Activated naive CD4-positive, alpha-beta T cell treated with anti-CD3 and anti-CD28 coated beads, Interleukin-2, amount 10 ng/mL, durations not matched to agents 7 days and 5 days (primary cell): ENCODE measurements around the gene ZDHHC3.

Experiments
- CTCF ChIA-PET: fragments of 350-600 bp; sonication (Branson Sonifier 250); formaldehyde crosslinking; loops from one replicate; lab custom pipeline; 2021; ENCODE audit warnings: antibody characterized with exemption; lab: Charles Lee
- DNase-seq: peaks from one replicate; pipeline ENCODE4 v3.0.0-alpha.2; 2020
- H3K27ac Mint-ChIP-seq: one replicate; pipeline ENCODE4 v1.8.0; 2021; ENCODE audit warnings: mild to moderate bottlenecking, moderate library complexity, mixed read lengths
- H3K27me3 Mint-ChIP-seq: one replicate; pipeline ENCODE4 v1.8.0; 2021; ENCODE audit warnings: mild to moderate bottlenecking, mixed read lengths
- H3K36me3 Mint-ChIP-seq: one replicate; pipeline ENCODE4 v1.8.0; 2021; ENCODE audit warnings: mixed read lengths
- H3K4me1 Mint-ChIP-seq: one replicate; pipeline ENCODE4 v1.8.0; 2021; ENCODE audit warnings: mixed read lengths
- H3K4me3 Mint-ChIP-seq: one replicate; pipeline ENCODE4 v1.8.0; 2021; ENCODE audit warnings: mild to moderate bottlenecking, moderate library complexity, mixed read lengths
- H3K9me3 Mint-ChIP-seq: one replicate; pipeline ENCODE4 v1.8.0; 2021; ENCODE audit warnings: mixed read lengths

ZDHHC3 gene

GRCh38 chr3:44902628-44903027 lies 73.3 kb downstream of the ZDHHC3 start:
- CTCF ChIA-PET = no interaction called here

GRCh38 chr3:44899683-44900367 lies 76.1 kb downstream of the ZDHHC3 start:
- Mint-ChIP-seq H3K27ac (no peak overlapping the region), H3K4me1 (no peaks in the 10 kb centered on the region), H3K4me3 (no peak overlapping the region), H3K27me3 (peaks cover 20% of the 10 kb centered on the region), H3K36me3 (no peaks in the 10 kb centered on the region), H3K9me3 (no peaks in the 10 kb centered on the region)
- CTCF ChIA-PET = no interaction called here
- no peak for DNase-seq

More at GRCh38 chr3:44902628-44903027, 73.3 kb downstream of the ZDHHC3 start:
- Mint-ChIP-seq H3K27me3 (peaks cover 35% of the 10 kb centered on the region), H3K4me1 (no peaks in the 10 kb centered on the region), H3K4me3 (no peak overlapping the region), H3K9me3 (no peaks in the 10 kb centered on the region), H3K27ac (no peak overlapping the region), H3K36me3 (no peaks in the 10 kb centered on the region)
- DNase-seq = no peak

GRCh38 chr3:44896440-44896839 lies 79.5 kb downstream of the ZDHHC3 start:
- H3K9me3 Mint-ChIP-seq = no peaks in the 10 kb centered on the region
- DNase-seq = no peak
- CTCF ChIA-PET = interaction anchor here (0.6 kb wide), 1 partner anchor 522 kb away, joined by 3 read pairs; no protein-coding TSS in a partner anchor
- H3K27ac Mint-ChIP-seq = no peak overlapping the region
- H3K4me1 Mint-ChIP-seq = no peaks in the 10 kb centered on the region
- H3K27me3 Mint-ChIP-seq = peaks cover 14% of the 10 kb centered on the region
- no peaks in the 10 kb centered on the region for H3K36me3 Mint-ChIP-seq
- H3K4me3 Mint-ChIP-seq = no peak overlapping the region

GRCh38 chr3:44894485-44894884 lies 81.5 kb downstream of the ZDHHC3 start:
- Mint-ChIP-seq H3K27me3 (peaks cover 9% of the 10 kb centered on the region), H3K4me1 (no peaks in the 10 kb centered on the region), H3K9me3 (no peaks in the 10 kb centered on the region), H3K36me3 (no peaks in the 10 kb centered on the region), H3K27ac (no peak overlapping the region), H3K4me3 (no peak overlapping the region)
- CTCF ChIA-PET = no interaction called here
- no peak for DNase-seq

GRCh38 chr3:44893097-44893496 lies 82.9 kb downstream of the ZDHHC3 start:
- Mint-ChIP-seq H3K4me1 (no peaks in the 10 kb centered on the region), H3K4me3 (no peak overlapping the region), H3K27ac (no peak overlapping the region), H3K9me3 (no peaks in the 10 kb centered on the region), H3K27me3 (peaks cover 4% of the 10 kb centered on the region), H3K36me3 (no peaks in the 10 kb centered on the region)
- DNase-seq = no peak
- CTCF ChIA-PET = no interaction called here

DNA sequence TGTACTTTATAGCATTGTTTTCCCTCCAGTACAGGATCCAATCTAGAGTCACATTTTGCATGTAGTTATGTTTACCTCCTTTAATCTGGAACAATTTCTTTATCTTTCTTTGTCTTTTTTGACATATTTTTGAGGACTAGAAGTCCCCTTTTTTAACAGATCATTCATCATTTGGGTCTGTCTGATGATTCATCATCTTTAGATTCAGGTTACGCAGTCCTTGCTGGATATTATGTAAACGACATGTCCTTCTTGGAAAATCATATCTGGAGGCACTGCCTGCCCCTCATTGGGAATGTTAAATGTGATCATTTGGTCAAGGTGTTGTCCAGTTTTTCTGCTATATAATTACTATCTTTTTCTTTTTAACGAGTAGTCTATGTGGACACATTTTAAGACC lies 83.3 kb downstream of the ZDHHC3 start:
- DNase-seq = no peak
- Mint-ChIP-seq H3K4me3 (no peak overlapping the region), H3K27me3 (peaks cover 4% of the 10 kb centered on the region), H3K4me1 (no peaks in the 10 kb centered on the region), H3K36me3 (no peaks in the 10 kb centered on the region), H3K27ac (no peak overlapping the region), H3K9me3 (no peaks in the 10 kb centered on the region)
- CTCF ChIA-PET = no interaction called here

GRCh38 chr3:44890852-44891251 lies 85.1 kb downstream of the ZDHHC3 start:
- H3K27ac Mint-ChIP-seq = no peak overlapping the region
- no peak for DNase-seq
- no peaks in the 10 kb centered on the region for H3K36me3 Mint-ChIP-seq
- no peaks in the 10 kb centered on the region for H3K9me3 Mint-ChIP-seq
- H3K4me3 Mint-ChIP-seq = no peak overlapping the region
- CTCF ChIA-PET = no interaction called here
- peaks cover 4% of the 10 kb centered on the region for H3K27me3 Mint-ChIP-seq
- no peaks in the 10 kb centered on the region for H3K4me1 Mint-ChIP-seq

DNA sequence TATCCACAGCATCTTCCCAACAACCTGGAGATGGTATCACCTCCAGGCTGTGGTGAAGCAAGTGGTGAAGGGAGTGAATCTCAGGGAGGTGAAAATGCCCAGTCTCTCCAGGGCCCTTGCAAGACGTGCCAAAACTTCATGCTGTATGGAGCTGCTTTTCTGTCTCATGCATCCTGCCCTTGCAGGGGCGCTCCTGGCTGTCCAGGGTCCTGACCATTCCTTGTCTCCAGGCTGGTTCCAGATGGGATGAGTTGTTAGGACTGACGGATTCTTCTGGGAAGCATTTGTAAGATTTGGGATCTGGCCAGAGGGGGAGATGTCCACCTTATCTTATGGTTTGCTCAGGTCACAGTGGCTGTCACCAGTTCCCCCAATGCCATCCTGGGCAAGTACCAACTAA lies 85.7 kb downstream of the ZDHHC3 start:
- Mint-ChIP-seq H3K4me1 (no peaks in the 10 kb centered on the region), H3K27me3 (peaks cover 4% of the 10 kb centered on the region), H3K36me3 (no peaks in the 10 kb centered on the region), H3K27ac (no peak overlapping the region), H3K9me3 (no peaks in the 10 kb centered on the region), H3K4me3 (no peak overlapping the region)
- DNase-seq = no peak
- CTCF ChIA-PET = no interaction called here

DNA sequence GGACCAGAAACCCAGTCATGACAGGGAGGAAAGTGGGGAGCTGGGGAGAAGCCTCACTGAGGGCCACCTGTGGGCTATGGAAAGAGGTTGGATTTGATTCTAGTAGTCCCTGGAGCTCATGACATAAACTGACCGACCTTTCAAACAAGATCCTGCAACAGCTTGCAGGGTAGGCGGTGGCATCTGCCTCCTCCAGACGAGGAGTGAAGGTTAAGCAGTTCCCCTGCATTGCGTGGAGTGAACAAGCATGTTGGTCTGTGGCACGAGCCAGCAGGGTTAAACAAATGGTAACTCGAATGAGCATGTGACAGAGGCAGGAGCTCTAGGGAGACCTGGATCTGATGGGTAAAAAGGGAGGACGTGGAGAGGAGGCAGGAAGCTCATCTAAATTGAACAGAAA lies 88.9 kb downstream of the ZDHHC3 start:
- no peak overlapping the region for H3K27ac Mint-ChIP-seq
- no peaks in the 10 kb centered on the region for H3K9me3 Mint-ChIP-seq

GRCh38 chr3:44886561-44886960 lies 89.4 kb downstream of the ZDHHC3 start:
- CTCF ChIA-PET = no interaction called here
- Mint-ChIP-seq H3K4me1 (no peaks in the 10 kb centered on the region), H3K4me3 (no peak overlapping the region), H3K27ac (no peak overlapping the region), H3K9me3 (no peaks in the 10 kb centered on the region), H3K36me3 (no peaks in the 10 kb centered on the region), H3K27me3 (peaks cover 15% of the 10 kb centered on the region)
- no peak for DNase-seq

More for the DNA sequence above, 88.9 kb downstream of the ZDHHC3 start:
- Mint-ChIP-seq H3K36me3 (no peaks in the 10 kb centered on the region), H3K27me3 (peaks cover 13% of the 10 kb centered on the region), H3K4me3 (no peak overlapping the region), H3K4me1 (no peaks in the 10 kb centered on the region)
- no peak for DNase-seq
- CTCF ChIA-PET = interaction anchor here (0.7 kb wide), 1 partner anchor 23 kb away, joined by 3 read pairs; no protein-coding TSS in a partner anchor

DNA sequence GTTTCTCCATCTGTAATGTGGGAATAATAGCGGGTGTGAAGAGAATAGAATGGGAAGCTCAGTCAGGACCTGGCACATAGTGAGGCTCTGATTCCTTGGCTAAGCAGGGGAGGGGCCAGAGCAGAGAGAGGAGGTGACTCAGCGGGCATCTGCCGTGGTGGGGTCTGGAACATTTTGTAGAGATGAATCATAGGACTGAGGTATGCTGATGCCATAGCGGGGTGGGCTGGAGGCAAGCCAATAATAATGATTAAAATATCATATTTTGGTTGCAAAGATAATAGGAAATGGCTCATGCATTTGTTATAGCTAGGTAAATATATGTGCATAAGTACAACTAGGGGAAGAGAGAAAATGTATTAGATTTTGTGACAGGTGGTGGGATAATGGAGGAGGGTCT lies 90.4 kb downstream of the ZDHHC3 start:
- peaks cover 15% of the 10 kb centered on the region for H3K27me3 Mint-ChIP-seq
- DNase-seq = no peak
- no peaks in the 10 kb centered on the region for H3K9me3 Mint-ChIP-seq
- no peaks in the 10 kb centered on the region for H3K36me3 Mint-ChIP-seq
- H3K4me1 Mint-ChIP-seq = no peaks in the 10 kb centered on the region
- CTCF ChIA-PET = no interaction called here
- no peak overlapping the region for H3K4me3 Mint-ChIP-seq
- H3K27ac Mint-ChIP-seq = no peak overlapping the region

DNA sequence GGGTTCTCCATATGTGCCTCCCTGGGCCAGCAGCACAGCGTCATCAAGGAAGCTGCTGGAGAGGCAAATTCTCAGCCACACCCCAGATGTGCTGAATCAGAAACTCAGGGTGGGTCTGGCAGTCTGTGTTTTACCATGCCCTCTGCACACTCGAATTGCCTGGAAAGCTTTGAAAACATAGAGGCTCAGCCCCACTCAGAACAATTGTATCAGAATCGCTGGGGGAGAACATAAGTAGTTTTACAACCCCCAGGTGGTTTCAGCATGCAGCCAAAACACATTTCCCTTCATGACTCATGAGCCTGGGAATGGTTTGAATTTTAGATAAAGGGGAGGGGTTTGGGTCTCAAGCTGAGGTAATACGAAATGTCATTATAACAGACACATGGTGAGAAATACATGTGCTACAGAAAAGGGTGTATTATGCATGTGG lies 92.0 kb downstream of the ZDHHC3 start:
- H3K36me3 Mint-ChIP-seq = no peaks in the 10 kb centered on the region
- no peak overlapping the region for H3K4me3 Mint-ChIP-seq
- peaks cover 15% of the 10 kb centered on the region for H3K27me3 Mint-ChIP-seq
- H3K9me3 Mint-ChIP-seq = no peaks in the 10 kb centered on the region
- no peak overlapping the region for H3K27ac Mint-ChIP-seq
- H3K4me1 Mint-ChIP-seq = no peaks in the 10 kb centered on the region
- CTCF ChIA-PET = no interaction called here
- DNase-seq = no peak

DNA sequence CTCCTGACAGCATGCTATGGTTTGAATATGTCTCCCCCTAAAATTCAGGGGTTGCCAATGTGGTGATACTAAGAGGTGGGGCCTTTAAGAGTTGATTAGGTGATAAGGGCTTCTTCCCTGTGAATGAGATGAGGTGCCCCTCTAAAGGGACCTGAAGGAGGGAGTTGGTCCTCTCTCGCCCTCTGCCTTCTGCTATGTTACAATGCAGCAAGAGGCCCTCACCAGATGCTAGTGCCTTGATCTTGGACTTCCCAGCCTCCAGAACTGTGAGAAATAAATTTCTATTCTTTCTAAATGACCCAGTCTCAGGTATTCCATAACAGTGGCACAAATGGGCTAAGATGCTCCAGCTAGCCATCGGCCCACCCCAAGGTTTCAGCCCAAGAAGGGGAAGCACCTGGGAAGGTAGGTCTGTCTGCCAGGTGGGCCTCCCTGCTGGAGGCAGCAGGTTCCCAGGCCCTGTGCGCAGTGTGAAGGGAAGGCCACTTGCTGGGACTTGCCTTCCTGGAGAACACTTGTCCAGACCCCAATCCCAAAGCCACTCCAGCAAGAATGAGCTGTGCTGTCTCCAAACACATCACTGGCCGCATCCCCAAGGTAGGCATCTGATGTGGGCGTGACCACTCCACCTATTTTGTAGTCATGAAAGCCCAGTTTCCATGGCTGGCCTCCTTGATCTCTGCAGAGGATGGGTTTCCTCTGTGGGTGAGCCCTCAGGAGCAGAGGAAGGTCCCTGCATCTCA lies 92.6 kb downstream of the ZDHHC3 start:
- H3K4me1 Mint-ChIP-seq = no peaks in the 10 kb centered on the region
- no peaks in the 10 kb centered on the region for H3K36me3 Mint-ChIP-seq
- no peak for DNase-seq
- H3K27me3 Mint-ChIP-seq = peaks cover 19% of the 10 kb centered on the region
- H3K9me3 Mint-ChIP-seq = no peaks in the 10 kb centered on the region
- H3K27ac Mint-ChIP-seq = no peak overlapping the region
- H3K4me3 Mint-ChIP-seq = no peak overlapping the region
- CTCF ChIA-PET = no interaction called here

GRCh38 chr3:44880284-44880683 lies 95.7 kb downstream of the ZDHHC3 start:
- Mint-ChIP-seq H3K27ac (no peak overlapping the region), H3K4me1 (no peaks in the 10 kb centered on the region), H3K36me3 (no peaks in the 10 kb centered on the region), H3K27me3 (peaks cover 19% of the 10 kb centered on the region), H3K4me3 (no peak overlapping the region), H3K9me3 (no peaks in the 10 kb centered on the region)
- CTCF ChIA-PET = interaction anchor here (1.4 kb wide), 1 partner anchor 35 kb away, joined by 6 read pairs; no protein-coding TSS in a partner anchor
- DNase-seq = no peak

GRCh38 chr3:44877333-44877732 lies 98.6 kb downstream of the ZDHHC3 start:
- Mint-ChIP-seq H3K4me3 (no peak overlapping the region), H3K4me1 (no peaks in the 10 kb centered on the region), H3K27ac (no peak overlapping the region), H3K36me3 (no peaks in the 10 kb centered on the region), H3K27me3 (peaks cover 11% of the 10 kb centered on the region), H3K9me3 (no peaks in the 10 kb centered on the region)
- no peak for DNase-seq
- CTCF ChIA-PET = no interaction called here
